HEK293 (cell line): ENCODE measurements around the gene SPATA21.

Experiments used
- CTCF ChIA-PET: fragments of 350-600 bp; formaldehyde crosslinking; extraction: SDS; loops from one replicate; lab custom pipeline; 2021; ENCODE audit warnings: antibody characterized with exemption; lab: Yijun Ruan, JAX
- POLR2A ChIA-PET: fragments of 300-600 bp; formaldehyde crosslinking; extraction: SDS; loops from one replicate; lab custom pipeline; 2020; ENCODE audit warnings: antibody characterized with exemption, inconsistent platforms; lab: Yijun Ruan, JAX
- H3K27ac ChIP-seq: fragments of 200-500 bp; sonication (Bioruptor generic); 2 replicates; pipeline ENCODE4 v1.5.1; 2014; ENCODE audit warnings: low read depth, low read length, control low read depth, inconsistent platforms; ENCODE audit errors: extremely low read depth
- H3K36me3 ChIP-seq, 2 experiments: fragments of 200-500 bp in 1 of 2; sonication (Bioruptor generic) in 1 of 2; 1 replicate in 1 of 2; 2 replicates in 1 of 2; pipeline ENCODE4 v1.5.1; 2014 to 2017; ENCODE audit warnings: inconsistent platforms in 2 of 2, low read length in 2 of 2; ENCODE audit not compliant: control insufficient read depth in 2 of 2, insufficient read depth in 1 of 2
- H3K4me1 ChIP-seq: fragments of 200-500 bp; sonication (Bioruptor generic); 2 replicates; pipeline ENCODE4 v1.5.1; 2014; ENCODE audit warnings: mild to moderate bottlenecking, low read length, inconsistent platforms; ENCODE audit not compliant: control insufficient read depth, insufficient read depth
- H3K4me3 ChIP-seq: 2 replicates; pipeline ENCODE4 v1.5.1; 2011; ENCODE audit warnings: low read depth, mild to moderate bottlenecking, control low read depth, low read length, moderate library complexity
- H3K9me3 ChIP-seq: fragments of 200-500 bp; sonication (Bioruptor generic); 2 replicates; pipeline ENCODE4 v1.5.1; 2014; ENCODE audit warnings: low read depth, low read length, inconsistent platforms; ENCODE audit not compliant: control insufficient read depth, insufficient read depth
- BCL11B ChIP-seq: fragments of 450-650 bp; formaldehyde crosslinking; IDR thresholded peaks from 2 replicates; pipeline ENCODE4 v1.5.1; 2016; ENCODE audit warnings: low read depth, missing biosample characterization, missing genetic modification characterization
- GFI1B ChIP-seq: fragments of 450-650 bp; formaldehyde crosslinking; IDR thresholded peaks from 2 replicates; pipeline ENCODE4 v1.5.1; 2016; ENCODE audit warnings: missing biosample characterization, missing genetic modification characterization
- IKZF3 ChIP-seq: fragments of 450-650 bp; IDR thresholded peaks from 2 replicates; pipeline ENCODE4 v1.5.0; 2018; ENCODE audit warnings: missing biosample characterization, mild to moderate bottlenecking, missing genetic modification characterization, moderate library complexity
- OSR2 ChIP-seq: fragments of 450-650 bp; formaldehyde crosslinking; IDR thresholded peaks from 2 replicates; pipeline ENCODE4 v1.5.1; 2016; ENCODE audit warnings: missing biosample characterization, missing genetic modification characterization
- SALL2 ChIP-seq: fragments of 450-650 bp; formaldehyde crosslinking; IDR thresholded peaks from 2 replicates; pipeline ENCODE4 v1.5.0; 2017; ENCODE audit warnings: missing biosample characterization, mild to moderate bottlenecking, missing genetic modification characterization, borderline replicate concordance
- SCRT2 ChIP-seq: fragments of 450-650 bp; formaldehyde crosslinking; IDR thresholded peaks from 2 replicates; pipeline ENCODE4 v1.5.1; 2016; ENCODE audit warnings: missing biosample characterization, missing genetic modification characterization
- WT1 ChIP-seq: fragments of 450-650 bp; formaldehyde crosslinking; IDR thresholded peaks from 2 replicates; pipeline ENCODE4 v1.5.1; 2016; ENCODE audit warnings: missing biosample characterization, missing genetic modification characterization
- YY2 ChIP-seq: fragments of 450-650 bp; formaldehyde crosslinking; IDR thresholded peaks from 2 replicates; pipeline ENCODE4 v1.5.1; 2016; ENCODE audit warnings: missing biosample characterization, missing genetic modification characterization
- ZBTB21 ChIP-seq: fragments of 450-650 bp; formaldehyde crosslinking; IDR thresholded peaks from 2 replicates; pipeline ENCODE4 v1.5.1; 2017; ENCODE audit warnings: missing biosample characterization, missing genetic modification characterization
- ZBTB48 ChIP-seq: fragments of 450-650 bp; formaldehyde crosslinking; IDR thresholded peaks from 2 replicates; pipeline ENCODE4 v1.5.1; 2016; ENCODE audit warnings: missing biosample characterization, missing genetic modification characterization
- ZNF211 ChIP-seq: fragments of 450-650 bp; formaldehyde crosslinking; IDR thresholded peaks from 2 replicates; pipeline ENCODE4 v1.5.1; 2016; ENCODE audit warnings: low read depth, missing biosample characterization, missing genetic modification characterization
- ZNF354C ChIP-seq: fragments of 450-650 bp; formaldehyde crosslinking; IDR thresholded peaks from 2 replicates; pipeline ENCODE4 v1.5.1; 2016; ENCODE audit warnings: missing biosample characterization, missing genetic modification characterization, low read depth, borderline replicate concordance
- ZNF366 ChIP-seq: fragments of 450-650 bp; formaldehyde crosslinking; conservative IDR thresholded peaks from 2 replicates; pipeline ENCODE4 v1.5.1; 2016; ENCODE audit warnings: missing biosample characterization, missing genetic modification characterization
- ZNF521 ChIP-seq: fragments of 450-650 bp; formaldehyde crosslinking; IDR thresholded peaks from 2 replicates; pipeline ENCODE4 v1.5.1; 2017; ENCODE audit warnings: missing biosample characterization, mild to moderate bottlenecking, missing genetic modification characterization
- ZNF548 ChIP-seq: fragments of 450-650 bp; formaldehyde crosslinking; IDR thresholded peaks from 2 replicates; pipeline ENCODE4 v1.5.1; 2016; ENCODE audit warnings: missing biosample characterization, missing genetic modification characterization
- ZNF626 ChIP-seq: fragments of 450-650 bp; sonication (Bioruptor Pico); formaldehyde crosslinking; IDR thresholded peaks from 2 replicates; pipeline ENCODE4 v1.5.1; 2018; ENCODE audit warnings: missing biosample characterization, missing genetic modification characterization, inconsistent platforms
- ZNF670 ChIP-seq: fragments of 450-650 bp; formaldehyde crosslinking; IDR thresholded peaks from 2 replicates; pipeline ENCODE4 v1.5.1; 2016; ENCODE audit warnings: missing biosample characterization, missing genetic modification characterization, low read depth
- ZNF677 ChIP-seq: fragments of 450-650 bp; IDR thresholded peaks from 2 replicates; pipeline ENCODE4 v1.5.0; 2018; ENCODE audit warnings: missing biosample characterization, mild to moderate bottlenecking, missing genetic modification characterization, moderate library complexity
- ZNF837 ChIP-seq: fragments of 450-650 bp; formaldehyde crosslinking; IDR thresholded peaks from 2 replicates; pipeline ENCODE4 v1.5.1; 2016; ENCODE audit warnings: missing biosample characterization, missing genetic modification characterization
- TF ChIP-seq, protein P1 (sequence below): fragments of 450-650 bp; formaldehyde crosslinking; IDR thresholded peaks from 2 replicates; pipeline ENCODE4 v1.5.1; 2016; ENCODE audit warnings: missing biosample characterization, missing genetic modification characterization
- TF ChIP-seq, protein P2 (sequence below): fragments of 450-650 bp; formaldehyde crosslinking; IDR thresholded peaks from 2 replicates; pipeline ENCODE4 v1.5.1; 2016; ENCODE audit warnings: missing biosample characterization, missing genetic modification characterization, borderline replicate concordance
- TF ChIP-seq, protein P3 (sequence below): fragments of 450-650 bp; formaldehyde crosslinking; IDR thresholded peaks from 2 replicates; pipeline ENCODE4 v1.5.1; 2016; ENCODE audit warnings: missing biosample characterization, missing genetic modification characterization

SPATA21 gene

DNA sequence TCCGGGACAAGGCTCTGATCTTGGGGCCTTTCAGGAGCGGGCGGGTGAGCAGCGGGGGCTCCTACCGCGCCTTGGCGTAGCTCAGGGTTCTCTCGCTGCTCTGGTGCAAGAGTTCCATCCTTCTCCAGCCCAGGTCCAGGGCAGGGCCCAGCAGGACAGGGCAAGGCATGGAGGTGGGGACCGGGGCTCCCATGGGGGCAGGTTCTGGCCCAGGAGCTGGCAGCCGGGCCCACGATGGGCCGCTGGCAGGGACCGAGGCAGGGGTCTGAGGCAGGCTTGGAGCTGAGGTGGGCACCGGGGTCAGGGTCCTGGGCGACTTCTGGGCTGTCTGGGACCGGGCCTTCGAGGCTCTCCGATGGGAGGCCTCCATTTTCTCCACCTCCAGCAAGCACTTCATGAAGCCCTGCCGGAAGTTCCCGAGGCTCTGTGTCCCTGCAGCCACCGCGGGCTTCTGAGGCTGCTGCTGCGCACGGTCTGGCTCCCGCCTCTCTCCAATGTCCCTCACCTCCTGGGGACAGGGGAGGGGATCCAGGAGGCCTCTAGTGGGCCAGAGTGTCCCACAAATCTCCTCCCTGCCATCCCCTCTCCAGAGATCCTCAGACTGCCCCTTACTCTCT, 27.6 kb downstream of the SPATA21 start (continued):
- no peak for TF ChIP-seq OSR2 (tag by site-specific recombination)
- TF ChIP-seq ZNF211 (tag by site-specific recombination) = no peak
- no peak for TF ChIP-seq WT1 (tag by site-specific recombination)
- TF ChIP-seq ZNF366 (tag by site-specific recombination) = no peak
- TF ChIP-seq, protein P1, sequence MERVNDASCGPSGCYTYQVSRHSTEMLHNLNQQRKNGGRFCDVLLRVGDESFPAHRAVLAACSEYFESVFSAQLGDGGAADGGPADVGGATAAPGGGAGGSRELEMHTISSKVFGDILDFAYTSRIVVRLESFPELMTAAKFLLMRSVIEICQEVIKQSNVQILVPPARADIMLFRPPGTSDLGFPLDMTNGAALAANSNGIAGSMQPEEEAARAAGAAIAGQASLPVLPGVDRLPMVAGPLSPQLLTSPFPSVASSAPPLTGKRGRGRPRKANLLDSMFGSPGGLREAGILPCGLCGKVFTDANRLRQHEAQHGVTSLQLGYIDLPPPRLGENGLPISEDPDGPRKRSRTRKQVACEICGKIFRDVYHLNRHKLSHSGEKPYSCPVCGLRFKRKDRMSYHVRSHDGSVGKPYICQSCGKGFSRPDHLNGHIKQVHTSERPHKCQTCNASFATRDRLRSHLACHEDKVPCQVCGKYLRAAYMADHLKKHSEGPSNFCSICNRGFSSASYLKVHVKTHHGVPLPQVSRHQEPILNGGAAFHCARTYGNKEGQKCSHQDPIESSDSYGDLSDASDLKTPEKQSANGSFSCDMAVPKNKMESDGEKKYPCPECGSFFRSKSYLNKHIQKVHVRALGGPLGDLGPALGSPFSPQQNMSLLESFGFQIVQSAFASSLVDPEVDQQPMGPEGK (tag by site-specific recombination) = no peak
- TF ChIP-seq ZBTB48 (tag by site-specific recombination) = no peak

DNA sequence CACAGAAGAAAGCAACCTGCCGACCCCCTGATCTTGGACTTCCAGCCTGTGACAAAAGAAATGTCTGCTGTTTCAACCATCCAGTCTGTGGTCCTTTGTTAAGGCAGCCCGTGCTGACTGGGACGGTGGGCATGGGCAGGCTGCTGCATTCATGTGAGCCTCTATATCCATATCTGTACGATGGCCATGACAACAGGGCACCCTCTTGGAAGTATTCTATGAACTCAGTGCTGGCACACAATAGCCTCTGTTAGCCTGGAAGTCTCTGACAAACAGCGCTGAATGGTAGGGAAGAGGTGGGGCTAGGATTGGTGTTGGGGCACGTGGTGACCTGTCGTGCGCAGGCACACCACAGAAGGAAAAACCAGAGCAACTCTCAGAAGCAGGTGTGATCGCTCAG, 30.4 kb downstream of the SPATA21 start:
- H3K9me3 ChIP-seq = no peaks in the 10 kb centered on the region
- H3K4me1 ChIP-seq = no peaks in the 10 kb centered on the region
- H3K36me3 ChIP-seq = no peaks in the 10 kb centered on the region
- TF ChIP-seq BCL11B (tag by site-specific recombination) (no peak), ZNF548 (tag by site-specific recombination) (peak; percentile 68; the same call in 1 of the 2 replicates)
- no peak overlapping the region for H3K27ac ChIP-seq
- POLR2A ChIA-PET = no interaction called here
- CTCF ChIA-PET = no interaction called here
- no peak overlapping the region for H3K4me3 ChIP-seq

DNA sequence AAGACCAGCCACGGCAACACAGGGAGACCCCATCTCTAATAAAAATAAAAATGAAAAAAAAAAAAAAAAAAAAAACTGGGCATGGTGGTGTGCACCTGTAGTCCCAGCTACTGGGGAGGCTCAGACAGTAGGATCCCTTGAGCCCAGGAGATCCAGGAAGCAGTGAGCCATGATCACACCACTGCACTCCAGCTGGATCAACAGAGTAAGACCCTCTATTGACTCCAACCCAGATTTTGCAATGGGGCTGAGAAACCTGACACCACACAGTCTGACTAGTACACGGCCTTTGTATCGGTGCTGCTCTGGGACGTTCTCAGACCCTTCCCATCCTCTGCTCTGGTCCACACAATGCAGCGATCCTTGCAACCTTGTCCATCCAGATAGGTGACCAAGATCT, 31.8 kb downstream of the SPATA21 start:
- ChIA-PET POLR2A (no interaction called here), CTCF (no interaction called here)
- Histone ChIP-seq H3K27ac (no peak overlapping the region), H3K4me1 (no peaks in the 10 kb centered on the region), H3K36me3 (no peaks in the 10 kb centered on the region), H3K9me3 (no peaks in the 10 kb centered on the region), H3K4me3 (no peak overlapping the region)
- no peak for TF ChIP-seq ZNF670 (tag by site-specific recombination)
- TF ChIP-seq ZNF354C (tag by site-specific recombination) = no peak

DNA sequence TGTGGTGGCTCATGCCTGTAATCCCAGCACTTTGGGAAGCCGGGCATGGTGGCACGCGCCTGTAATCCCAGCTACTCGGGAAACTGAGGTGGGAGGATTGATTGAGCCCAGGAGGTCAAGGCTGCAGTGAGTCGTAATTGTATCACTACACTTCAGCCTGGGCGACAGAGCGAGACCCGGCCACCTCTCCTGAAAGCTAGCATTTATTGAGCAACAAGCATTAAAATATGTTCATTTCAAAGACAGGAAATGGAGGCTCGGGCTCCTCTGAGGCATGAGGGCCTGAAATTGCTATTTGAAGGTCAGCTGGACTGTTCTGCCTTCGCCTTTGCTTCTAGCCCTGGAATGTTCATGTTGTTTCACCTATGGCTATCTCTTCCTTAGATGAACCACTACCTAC, 34.5 kb downstream of the SPATA21 start:
- Histone ChIP-seq H3K36me3 (peaks cover 0 to 20% of the 10 kb centered on the region in 2 experiments; a peak in 2 of 3 replicates), H3K4me3 (no peak overlapping the region), H3K9me3 (no peaks in the 10 kb centered on the region), H3K4me1 (no peaks in the 10 kb centered on the region), H3K27ac (no peak overlapping the region)
- ChIA-PET CTCF (no interaction called here), POLR2A (no interaction called here)
- TF ChIP-seq ZNF521 (tag by site-specific recombination) = no peak
- TF ChIP-seq, protein P2, sequence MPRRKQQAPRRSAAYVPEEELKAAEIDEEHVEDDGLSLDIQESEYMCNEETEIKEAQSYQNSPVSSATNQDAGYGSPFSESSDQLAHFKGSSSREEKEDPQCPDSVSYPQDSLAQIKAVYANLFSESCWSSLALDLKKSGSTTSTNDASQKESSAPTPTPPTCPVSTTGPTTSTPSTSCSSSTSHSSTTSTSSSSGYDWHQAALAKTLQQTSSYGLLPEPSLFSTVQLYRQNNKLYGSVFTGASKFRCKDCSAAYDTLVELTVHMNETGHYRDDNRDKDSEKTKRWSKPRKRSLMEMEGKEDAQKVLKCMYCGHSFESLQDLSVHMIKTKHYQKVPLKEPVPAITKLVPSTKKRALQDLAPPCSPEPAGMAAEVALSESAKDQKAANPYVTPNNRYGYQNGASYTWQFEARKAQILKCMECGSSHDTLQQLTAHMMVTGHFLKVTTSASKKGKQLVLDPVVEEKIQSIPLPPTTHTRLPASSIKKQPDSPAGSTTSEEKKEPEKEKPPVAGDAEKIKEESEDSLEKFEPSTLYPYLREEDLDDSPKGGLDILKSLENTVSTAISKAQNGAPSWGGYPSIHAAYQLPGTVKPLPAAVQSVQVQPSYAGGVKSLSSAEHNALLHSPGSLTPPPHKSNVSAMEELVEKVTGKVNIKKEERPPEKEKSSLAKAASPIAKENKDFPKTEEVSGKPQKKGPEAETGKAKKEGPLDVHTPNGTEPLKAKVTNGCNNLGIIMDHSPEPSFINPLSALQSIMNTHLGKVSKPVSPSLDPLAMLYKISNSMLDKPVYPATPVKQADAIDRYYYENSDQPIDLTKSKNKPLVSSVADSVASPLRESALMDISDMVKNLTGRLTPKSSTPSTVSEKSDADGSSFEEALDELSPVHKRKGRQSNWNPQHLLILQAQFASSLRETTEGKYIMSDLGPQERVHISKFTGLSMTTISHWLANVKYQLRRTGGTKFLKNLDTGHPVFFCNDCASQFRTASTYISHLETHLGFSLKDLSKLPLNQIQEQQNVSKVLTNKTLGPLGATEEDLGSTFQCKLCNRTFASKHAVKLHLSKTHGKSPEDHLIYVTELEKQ = no peak
- no peak for TF ChIP-seq ZNF837 (tag by site-specific recombination)
- TF ChIP-seq, protein P3, sequence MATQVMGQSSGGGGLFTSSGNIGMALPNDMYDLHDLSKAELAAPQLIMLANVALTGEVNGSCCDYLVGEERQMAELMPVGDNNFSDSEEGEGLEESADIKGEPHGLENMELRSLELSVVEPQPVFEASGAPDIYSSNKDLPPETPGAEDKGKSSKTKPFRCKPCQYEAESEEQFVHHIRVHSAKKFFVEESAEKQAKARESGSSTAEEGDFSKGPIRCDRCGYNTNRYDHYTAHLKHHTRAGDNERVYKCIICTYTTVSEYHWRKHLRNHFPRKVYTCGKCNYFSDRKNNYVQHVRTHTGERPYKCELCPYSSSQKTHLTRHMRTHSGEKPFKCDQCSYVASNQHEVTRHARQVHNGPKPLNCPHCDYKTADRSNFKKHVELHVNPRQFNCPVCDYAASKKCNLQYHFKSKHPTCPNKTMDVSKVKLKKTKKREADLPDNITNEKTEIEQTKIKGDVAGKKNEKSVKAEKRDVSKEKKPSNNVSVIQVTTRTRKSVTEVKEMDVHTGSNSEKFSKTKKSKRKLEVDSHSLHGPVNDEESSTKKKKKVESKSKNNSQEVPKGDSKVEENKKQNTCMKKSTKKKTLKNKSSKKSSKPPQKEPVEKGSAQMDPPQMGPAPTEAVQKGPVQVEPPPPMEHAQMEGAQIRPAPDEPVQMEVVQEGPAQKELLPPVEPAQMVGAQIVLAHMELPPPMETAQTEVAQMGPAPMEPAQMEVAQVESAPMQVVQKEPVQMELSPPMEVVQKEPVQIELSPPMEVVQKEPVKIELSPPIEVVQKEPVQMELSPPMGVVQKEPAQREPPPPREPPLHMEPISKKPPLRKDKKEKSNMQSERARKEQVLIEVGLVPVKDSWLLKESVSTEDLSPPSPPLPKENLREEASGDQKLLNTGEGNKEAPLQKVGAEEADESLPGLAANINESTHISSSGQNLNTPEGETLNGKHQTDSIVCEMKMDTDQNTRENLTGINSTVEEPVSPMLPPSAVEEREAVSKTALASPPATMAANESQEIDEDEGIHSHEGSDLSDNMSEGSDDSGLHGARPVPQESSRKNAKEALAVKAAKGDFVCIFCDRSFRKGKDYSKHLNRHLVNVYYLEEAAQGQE (tag by site-specific recombination) = no peak
- no peak for TF ChIP-seq IKZF3 (tag by site-specific recombination)
- no peak for TF ChIP-seq ZBTB48 (tag by site-specific recombination)
- TF ChIP-seq ZNF626 = no peak
- no peak for TF ChIP-seq SALL2 (tag by site-specific recombination)
- no peak for TF ChIP-seq SCRT2
- TF ChIP-seq YY2 (tag by site-specific recombination) = no peak
- no peak for TF ChIP-seq GFI1B (tag by site-specific recombination)
- TF ChIP-seq ZBTB21 (tag by site-specific recombination) = no peak
- TF ChIP-seq ZNF677 (tag by site-specific recombination) = no peak
